RWPE2 (cell line): ENCODE results near the gene TDRKH.
A peak's percentile ranks its signal among the peaks of the same experiment; 100 is the strongest.
"Not testable (repeated sequence)": the region's sequence is repeated elsewhere in the genome, so short reads cannot be mapped to it uniquely, and the experiment has no call there.

Source experiments
- ATAC-seq: fragments of 200-7000 bp; cut with Tn5 transposase; 3 replicates; pipeline ENCODE4 v1.9.1; 2021; ENCODE audit warnings: low read depth
- DNase-seq: peaks from one replicate; pipeline ENCODE4 v3.0.0-alpha.2; 2020; ENCODE audit warnings: low spot score
- H3K27ac ChIP-seq: fragments of 450-650 bp; 2 replicates; pipeline ENCODE4 v1.5.1; 2017; ENCODE audit warnings: mild to moderate bottlenecking; ENCODE audit not compliant: poor library complexity, severe bottlenecking
- H3K27me3 ChIP-seq: fragments of 250-450 bp; sonication (Bioruptor Pico); 2 replicates; pipeline ENCODE4 v1.5.1; 2021; ENCODE audit warnings: mild to moderate bottlenecking, moderate library complexity; ENCODE audit not compliant: insufficient read depth, poor library complexity, severe bottlenecking
- H3K36me3 ChIP-seq: fragments of 250-450 bp; sonication (Bioruptor Pico); 2 replicates; pipeline ENCODE4 v1.5.1; 2020; ENCODE audit warnings: low read depth, mild to moderate bottlenecking, moderate library complexity
- H3K4me1 ChIP-seq: fragments of 250-450 bp; sonication (Bioruptor Pico); 2 replicates; pipeline ENCODE4 v1.5.1; 2021; ENCODE audit warnings: mild to moderate bottlenecking, moderate library complexity; ENCODE audit not compliant: insufficient read depth, poor library complexity, severe bottlenecking
- H3K4me3 ChIP-seq: fragments of 250-450 bp; sonication (Bioruptor Pico); 2 replicates; pipeline ENCODE4 v1.5.1; 2021; ENCODE audit warnings: mild to moderate bottlenecking, moderate library complexity; ENCODE audit not compliant: severe bottlenecking
- H3K9me3 ChIP-seq: fragments of 250-450 bp; sonication (Bioruptor Pico); 2 replicates; pipeline ENCODE4 v1.5.1; 2021; ENCODE audit warnings: mild to moderate bottlenecking, moderate library complexity; ENCODE audit not compliant: severe bottlenecking
- TF ChIP-seq, protein P1 (sequence below): fragments of 450-650 bp; IDR thresholded peaks from one replicate; pipeline ENCODE4 v1.5.1; 2017; ENCODE audit warnings: mild to moderate bottlenecking, moderate library complexity; ENCODE audit not compliant: poor library complexity, severe bottlenecking

TDRKH gene

DNA sequence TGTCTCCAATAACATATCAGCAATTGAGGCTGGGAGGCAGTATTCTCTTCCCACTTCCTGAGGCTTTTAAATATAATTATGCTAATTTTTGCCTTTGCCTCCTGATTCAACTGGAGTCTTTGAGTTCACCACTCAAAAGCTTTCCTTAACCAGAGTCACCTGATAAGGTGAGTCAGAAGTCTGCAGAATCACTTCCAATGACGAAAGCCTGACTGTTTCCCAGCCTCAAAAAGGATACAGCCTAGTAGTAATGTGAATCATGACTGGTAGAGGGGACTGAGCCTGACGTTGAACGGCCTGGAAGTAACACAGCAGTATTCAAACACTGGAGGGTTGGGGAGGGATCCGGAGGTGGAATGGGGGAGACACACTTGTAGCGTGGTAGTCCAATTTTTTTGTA is 16.6 kb downstream of the TDRKH start:
- TF ChIP-seq, protein P1, sequence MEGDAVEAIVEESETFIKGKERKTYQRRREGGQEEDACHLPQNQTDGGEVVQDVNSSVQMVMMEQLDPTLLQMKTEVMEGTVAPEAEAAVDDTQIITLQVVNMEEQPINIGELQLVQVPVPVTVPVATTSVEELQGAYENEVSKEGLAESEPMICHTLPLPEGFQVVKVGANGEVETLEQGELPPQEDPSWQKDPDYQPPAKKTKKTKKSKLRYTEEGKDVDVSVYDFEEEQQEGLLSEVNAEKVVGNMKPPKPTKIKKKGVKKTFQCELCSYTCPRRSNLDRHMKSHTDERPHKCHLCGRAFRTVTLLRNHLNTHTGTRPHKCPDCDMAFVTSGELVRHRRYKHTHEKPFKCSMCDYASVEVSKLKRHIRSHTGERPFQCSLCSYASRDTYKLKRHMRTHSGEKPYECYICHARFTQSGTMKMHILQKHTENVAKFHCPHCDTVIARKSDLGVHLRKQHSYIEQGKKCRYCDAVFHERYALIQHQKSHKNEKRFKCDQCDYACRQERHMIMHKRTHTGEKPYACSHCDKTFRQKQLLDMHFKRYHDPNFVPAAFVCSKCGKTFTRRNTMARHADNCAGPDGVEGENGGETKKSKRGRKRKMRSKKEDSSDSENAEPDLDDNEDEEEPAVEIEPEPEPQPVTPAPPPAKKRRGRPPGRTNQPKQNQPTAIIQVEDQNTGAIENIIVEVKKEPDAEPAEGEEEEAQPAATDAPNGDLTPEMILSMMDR, result no peak
- no peaks in the 10 kb centered on the region for H3K9me3 ChIP-seq
- H3K27me3 ChIP-seq, result no peaks in the 10 kb centered on the region
- no peak overlapping the region for H3K4me3 ChIP-seq
- no peak for DNase-seq
- H3K27ac ChIP-seq, result peak overlapping the region; percentile 46
- H3K4me1 ChIP-seq, result peaks cover 15% of the 10 kb centered on the region
- ATAC-seq, result peak; percentile 98
- H3K36me3 ChIP-seq, result peaks cover 35% of the 10 kb centered on the region

DNA sequence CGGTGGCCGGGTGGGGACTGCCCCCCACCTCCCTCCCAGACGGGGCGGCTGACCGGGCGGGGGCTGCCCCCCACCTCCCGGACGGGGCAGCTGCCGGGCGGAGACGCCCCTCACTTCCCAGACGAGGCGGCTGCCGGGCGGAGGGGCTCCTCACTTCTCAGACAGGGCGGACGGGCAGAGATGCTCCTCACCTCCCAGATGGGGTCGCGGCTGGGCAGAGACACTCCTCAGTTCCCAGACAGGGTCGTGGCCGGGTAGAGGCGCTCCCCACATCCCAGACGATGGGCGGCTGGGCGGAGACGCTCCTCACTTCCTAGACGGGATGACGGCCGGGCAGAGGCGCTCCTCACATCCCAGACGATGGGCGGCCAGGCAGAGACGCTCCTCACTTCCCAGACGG is 21.0 kb downstream of the TDRKH start:
- H3K27ac ChIP-seq, H3K4me3 ChIP-seq, DNase-seq, ATAC-seq, H3K27me3 ChIP-seq, H3K9me3 ChIP-seq: not testable (repeated sequence)
- H3K36me3 ChIP-seq, result peaks cover 11% of the 10 kb centered on the region
- peaks cover 33% of the 10 kb centered on the region for H3K4me1 ChIP-seq

DNA sequence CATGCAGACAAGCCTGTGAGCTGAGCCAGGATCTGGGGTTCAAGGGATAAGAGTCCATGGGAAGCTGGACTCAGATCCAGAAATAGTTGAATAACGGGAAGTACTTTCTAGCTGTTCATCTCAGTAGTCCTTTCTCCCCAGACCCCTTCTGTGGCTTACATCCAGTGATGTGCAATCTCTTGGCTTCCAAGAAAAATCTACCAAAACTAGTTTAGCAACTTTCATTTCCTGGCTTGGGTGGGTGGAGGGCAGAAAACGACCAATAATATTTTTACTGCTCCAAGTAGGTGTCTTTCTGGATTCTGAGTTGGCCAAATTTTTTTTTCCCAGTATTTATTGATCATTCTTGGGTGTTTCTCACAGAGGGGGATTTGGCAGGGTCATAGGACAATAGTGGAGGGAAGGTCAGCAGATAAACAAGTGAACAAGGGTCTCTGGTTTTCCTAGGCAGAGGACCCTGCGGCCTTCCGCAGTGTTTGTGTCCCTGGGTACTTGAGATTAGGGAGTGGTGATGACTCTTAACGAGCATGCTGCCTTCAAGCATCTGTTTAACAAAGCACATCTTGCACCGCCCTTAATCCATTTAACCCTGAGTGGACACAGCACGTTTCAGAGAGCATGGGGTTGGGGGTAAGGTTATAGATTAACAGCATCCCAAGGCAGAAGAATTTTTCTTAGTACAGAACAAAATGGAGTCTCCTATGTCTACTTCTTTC is 21.8 kb downstream of the TDRKH start:
- peak; percentile 66 for ATAC-seq
- peaks cover 28% of the 10 kb centered on the region for H3K4me1 ChIP-seq
- not testable (repeated sequence) for H3K4me3 ChIP-seq

DNA sequence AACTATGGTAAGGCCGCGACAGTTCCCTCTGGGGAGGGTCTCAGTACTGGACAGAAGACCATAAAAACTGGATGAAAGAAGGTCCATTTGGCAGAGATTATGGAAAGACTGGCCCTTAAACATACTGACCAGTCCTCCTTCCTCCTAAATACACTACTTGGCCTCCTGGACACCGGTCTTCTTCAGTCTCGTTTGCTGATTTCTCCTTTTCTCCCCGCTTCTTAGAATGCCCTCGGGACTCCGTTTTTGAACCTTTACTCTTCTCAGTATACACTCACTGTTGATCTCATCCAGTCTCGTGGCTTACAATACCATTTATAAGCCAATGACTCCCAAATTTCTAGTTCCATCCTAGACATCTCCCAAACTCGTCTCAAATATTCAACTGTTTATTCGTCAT is 26.3 kb downstream of the TDRKH start:
- ATAC-seq (no peak), DNase-seq (no peak)
- H3K4me3 ChIP-seq, result peak overlapping the region; percentile 62
- no peaks in the 10 kb centered on the region for H3K27me3 ChIP-seq
- peaks cover 23% of the 10 kb centered on the region for H3K4me1 ChIP-seq
- H3K27ac ChIP-seq, result peak overlapping the region; percentile 64
- H3K9me3 ChIP-seq, result no peaks in the 10 kb centered on the region
- H3K36me3 ChIP-seq, result peaks cover 33% of the 10 kb centered on the region
- TF ChIP-seq, protein P1, result no peak

More for the DNA sequence above, 21.8 kb downstream of the TDRKH start:
- H3K9me3 ChIP-seq, H3K27me3 ChIP-seq, DNase-seq, H3K36me3 ChIP-seq: not testable (repeated sequence)
- H3K27ac ChIP-seq, result peak overlapping the region; percentile 52

DNA sequence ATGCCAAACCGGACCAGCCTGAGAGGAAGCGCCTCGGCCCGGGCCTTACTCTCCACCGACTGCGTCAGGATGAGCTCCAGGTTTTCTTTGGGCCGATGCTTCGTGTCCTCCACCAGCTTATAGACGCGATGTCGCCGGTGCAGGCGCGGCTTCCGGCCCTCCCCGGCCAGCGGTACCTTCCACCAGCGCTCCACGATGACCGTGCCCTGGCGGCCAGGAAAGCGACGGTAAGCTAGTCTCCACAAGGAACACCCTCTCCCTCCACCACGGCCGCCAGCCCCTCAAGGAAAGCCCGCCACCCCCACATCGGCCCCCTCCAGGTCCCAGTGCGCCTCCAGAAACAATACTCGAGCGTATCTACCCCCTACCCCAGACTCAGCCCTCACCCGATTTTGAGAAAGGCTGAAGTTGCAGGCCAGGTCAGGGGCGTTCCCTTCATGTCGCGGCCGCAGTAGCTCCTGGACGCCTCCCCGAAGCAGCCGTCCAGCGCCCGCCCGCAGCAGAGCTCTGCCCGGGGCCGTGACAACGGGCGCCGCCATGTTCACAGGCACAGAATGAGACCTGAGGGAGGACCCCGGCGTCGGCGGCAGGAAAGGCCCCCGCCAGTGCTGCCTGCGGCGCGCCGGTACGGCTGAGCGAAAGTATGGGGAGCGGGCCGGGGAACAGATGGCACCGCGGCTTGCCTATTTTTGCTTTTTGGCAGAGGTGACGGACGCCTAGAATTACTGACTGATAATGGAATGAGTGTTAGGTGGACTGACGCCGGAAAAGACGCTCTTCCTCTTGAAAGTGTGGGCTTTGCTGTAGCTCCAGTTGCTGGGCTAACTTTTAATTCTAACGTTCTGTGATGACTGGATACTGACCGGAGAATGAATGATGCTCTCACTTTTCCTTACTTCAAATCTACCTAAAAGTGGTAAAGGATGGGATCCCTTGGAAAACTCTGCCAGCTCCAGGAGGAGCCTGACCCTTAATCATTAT is 27.1 kb downstream of the TDRKH start, which contains the start of gene MRPL9:
TSS of gene MRPL9 (minus strand) at position 556 of the 981 bp plus-strand sequence. CDS start at position 539, 17 bp downstream.
- TF ChIP-seq, protein P1, result peak; percentile 3
- Histone ChIP-seq H3K4me3 (peak within 1 kb of the TSS; percentile 62), H3K27me3 (no peaks in the 10 kb centered on the region), H3K9me3 (no peaks in the 10 kb centered on the region), H3K27ac (peak within 1 kb of the TSS; percentile 64), H3K4me1 (peaks cover 16% of the 10 kb centered on the region), H3K36me3 (peaks cover 33% of the 10 kb centered on the region)
- peak; percentile 82 for DNase-seq
- ATAC-seq, result peak; percentile 99
